HG03558 (cell line): ENCODE data around the gene PAXX.

Experiments
- ATAC-seq: cut with Tn5 transposase; IDR thresholded peaks from one replicate; pipeline ENCODE4 v1.9.1; 2021; ENCODE audit warnings: moderate number of reproducible peaks; ENCODE audit not compliant: unreplicated experiment; ENCODE audit errors: extremely low read depth

Gene PAXX, protein sequence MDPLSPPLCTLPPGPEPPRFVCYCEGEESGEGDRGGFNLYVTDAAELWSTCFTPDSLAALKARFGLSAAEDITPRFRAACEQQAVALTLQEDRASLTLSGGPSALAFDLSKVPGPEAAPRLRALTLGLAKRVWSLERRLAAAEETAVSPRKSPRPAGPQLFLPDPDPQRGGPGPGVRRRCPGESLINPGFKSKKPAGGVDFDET

DNA sequence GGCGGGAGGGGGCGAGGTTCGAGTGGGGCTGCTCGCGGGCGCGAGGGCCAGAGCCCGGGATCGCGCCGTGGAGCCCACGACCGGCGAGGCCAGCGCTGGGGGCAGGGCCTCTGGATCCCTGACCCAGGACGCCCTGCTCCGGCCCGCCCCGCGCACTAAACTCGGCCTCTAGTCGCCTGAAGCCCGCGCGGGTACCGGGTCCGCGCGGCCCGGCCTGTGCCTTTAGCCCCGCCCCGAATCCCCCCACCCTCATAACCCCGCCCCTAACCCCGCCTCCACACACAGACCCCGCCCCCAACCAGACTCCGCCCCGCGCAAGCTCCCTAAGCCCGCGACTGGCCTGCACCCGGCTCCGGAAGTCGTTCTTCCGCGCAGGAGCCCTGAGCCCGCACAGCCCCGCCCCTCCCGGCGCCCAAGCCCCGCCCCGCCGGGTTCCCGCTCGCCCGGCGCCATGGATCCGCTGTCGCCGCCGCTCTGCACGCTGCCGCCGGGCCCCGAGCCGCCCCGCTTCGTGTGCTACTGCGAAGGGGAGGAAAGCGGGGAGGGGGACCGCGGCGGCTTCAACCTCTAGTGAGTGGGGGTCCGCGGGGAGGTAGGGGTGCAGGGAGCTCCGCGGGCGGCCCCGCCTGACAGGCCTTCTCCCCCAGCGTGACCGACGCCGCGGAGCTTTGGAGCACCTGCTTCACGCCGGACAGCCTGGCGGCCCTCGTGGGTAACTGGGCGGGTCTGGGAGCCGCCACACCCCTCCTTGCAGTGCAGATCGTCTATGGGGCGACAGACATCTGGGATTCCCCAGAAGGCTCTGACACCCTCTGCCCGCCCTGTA lies at the start of gene PAXX:
PAXX (plus strand) TSS at position 430 of the 826 bp plus-strand sequence; CDS start at position 452, 22 bp downstream.
- ATAC-seq: peak; percentile 61

DNA sequence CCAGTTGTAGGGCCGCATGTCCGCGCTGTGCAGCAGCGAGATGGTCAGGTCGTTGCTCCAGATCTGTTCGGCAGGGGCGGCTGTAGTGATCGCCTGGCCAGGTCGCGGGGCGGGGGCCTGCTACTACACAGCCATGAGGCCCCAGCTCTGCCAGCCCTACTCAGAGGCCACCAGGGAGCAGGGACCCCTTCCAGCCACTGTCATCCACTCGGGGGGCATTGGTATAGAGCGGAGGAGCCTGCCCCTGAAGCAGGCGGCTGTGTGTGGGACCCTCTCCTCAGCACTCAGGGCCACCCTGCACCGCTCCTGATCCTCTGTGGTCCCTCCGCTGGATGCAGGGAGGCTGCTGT lies 49.4 kb upstream of the PAXX start:
- no peak for ATAC-seq

DNA sequence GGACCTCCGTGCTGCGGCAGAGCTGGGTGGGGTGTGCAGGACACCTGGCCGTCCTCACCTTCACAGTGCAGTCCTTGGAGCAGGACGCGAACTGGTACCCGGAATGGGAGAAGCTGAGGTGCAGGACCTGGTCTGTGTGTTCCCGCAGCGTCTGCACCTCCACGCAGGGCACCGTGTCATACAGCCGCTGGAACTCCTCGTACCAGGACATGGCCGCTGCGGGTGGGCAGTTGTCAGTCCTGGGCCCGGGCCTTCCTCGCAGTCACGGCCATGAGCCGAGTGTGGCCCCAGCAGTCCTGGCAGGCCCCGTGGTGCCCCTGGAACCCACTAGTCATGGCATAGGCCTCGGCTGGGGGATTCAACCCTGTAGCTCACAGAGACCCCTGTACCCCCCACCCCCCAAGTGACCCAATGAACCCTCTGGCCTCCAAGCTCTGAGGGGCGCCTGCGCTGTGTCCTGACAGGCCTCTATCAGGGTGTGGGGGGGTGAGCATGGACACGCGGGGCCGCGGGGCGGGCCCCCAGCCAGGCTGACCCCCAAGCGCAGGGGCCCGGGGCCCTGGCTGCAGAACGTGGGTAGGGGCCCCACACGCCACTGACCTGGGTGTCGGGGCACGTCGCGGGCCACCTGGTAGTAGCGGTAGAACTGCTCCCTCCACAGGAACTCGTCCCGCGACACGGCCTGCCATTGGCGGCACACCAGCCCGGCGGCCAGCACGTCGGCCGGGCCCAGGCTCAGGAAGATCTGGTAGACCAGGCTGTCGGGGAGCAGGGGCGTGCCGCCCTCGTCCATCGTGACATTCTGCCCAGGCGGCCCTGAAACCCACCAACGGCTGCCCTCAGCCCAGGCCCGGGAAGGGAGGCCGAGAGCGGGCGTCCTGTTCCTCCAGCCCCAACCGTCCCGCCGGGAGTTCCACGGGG lies 48.7 kb upstream of the PAXX start:
- no peak for ATAC-seq

DNA sequence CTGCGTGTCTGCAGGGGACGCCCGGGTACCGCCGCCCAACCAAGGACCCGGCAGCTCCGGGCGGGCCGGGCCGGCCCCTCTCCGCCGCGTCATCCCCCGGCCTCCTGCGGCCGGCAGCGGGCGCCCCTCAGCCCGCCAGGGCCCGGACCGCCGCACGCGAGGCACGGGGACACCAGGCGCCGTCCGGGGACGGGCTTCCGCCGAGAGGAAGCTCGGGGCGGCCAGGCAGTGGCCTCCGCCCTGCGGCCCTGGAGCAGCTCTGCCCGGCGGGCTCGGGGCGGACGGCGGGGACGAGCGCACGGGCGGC lies 48.1 kb upstream of the PAXX start:
- ATAC-seq: peak; percentile 20

DNA sequence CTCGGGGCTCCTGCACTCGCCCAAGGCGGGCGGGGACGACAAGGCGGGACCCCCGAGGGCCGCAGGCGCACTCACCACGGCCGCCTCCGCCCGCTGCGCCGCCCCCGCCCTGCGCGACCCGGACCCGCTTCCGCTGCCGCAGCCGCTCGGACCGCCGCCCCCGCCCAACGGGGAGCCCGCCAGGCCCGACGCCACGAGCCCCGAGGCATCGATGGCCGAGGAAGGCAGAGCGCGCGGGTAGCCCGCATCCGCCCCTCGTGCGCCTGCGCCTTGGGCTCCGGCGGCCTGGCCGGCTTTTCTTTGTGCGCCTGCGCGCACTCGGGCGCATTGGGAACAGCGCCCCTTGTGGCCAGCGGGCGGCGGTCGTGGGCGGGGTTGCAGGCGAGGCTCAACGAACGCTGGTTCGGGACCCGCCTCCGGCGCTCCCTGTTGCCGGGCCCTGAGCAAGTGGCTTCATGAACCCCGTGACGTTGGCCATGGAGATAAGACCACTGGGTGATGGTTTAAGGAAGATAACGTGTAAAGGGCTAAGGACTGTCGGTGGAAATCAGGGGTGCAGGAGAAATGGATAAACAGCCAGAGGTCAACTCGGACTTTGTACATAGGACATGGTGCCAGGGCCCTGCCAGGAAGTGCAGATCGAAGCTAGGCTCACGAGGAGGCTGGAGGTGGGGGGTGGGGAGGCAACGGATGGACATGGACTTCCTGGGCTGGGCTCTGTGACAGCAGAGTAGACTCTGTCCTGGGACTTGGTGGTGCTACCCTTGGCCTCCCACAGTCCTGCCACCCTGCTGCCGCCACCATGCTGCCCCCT lies 47.5 kb upstream of the PAXX start, which contains the start of the genes C8G and FBXW5:
C8G (plus strand) TSS at position 725 of the 814 bp plus-strand sequence; CDS start at position 803, 78 bp downstream.
FBXW5 (minus strand) TSS at position 220 of the 814 bp plus-strand sequence. CDS start 655 bp downstream, outside the sequence.
- peak; percentile 46 for ATAC-seq

DNA sequence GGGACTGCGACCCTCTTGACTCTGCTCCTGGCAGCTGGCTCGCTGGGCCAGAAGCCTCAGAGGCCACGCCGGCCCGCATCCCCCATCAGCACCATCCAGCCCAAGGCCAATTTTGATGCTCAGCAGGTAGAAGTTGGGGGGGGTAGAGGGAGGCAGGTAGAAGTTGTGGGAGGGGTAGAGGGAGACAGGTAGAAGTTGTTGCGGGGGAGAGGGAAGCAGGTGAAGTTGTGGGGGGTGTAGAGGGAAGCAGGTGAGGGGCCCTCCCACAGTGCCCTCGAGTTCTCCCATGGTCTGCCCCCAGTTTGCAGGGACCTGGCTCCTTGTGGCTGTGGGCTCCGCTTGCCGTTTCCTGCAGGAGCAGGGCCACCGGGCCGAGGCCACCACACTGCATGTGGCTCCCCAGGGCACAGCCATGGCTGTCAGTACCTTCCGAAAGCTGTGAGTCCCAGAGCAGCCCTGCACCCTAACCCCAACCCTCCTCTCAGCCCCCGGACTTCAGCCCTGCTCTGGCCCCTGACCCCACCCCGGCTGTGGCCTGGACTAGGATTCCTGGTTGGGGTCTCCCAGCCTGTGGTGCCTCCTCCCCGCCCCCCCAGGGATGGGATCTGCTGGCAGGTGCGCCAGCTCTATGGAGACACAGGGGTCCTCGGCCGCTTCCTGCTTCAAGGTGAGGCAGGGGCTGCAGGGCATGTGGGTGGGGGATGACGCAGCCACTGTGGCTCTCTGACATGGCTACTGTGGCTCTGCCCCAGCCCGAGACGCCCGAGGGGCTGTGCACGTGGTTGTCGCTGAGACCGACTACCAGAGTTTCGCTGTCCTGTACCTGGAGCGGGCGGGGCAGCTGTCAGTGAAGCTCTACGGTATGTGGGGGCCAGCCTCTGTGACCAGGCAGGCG lies 46.6 kb upstream of the PAXX start:
- ATAC-seq: no peak

DNA sequence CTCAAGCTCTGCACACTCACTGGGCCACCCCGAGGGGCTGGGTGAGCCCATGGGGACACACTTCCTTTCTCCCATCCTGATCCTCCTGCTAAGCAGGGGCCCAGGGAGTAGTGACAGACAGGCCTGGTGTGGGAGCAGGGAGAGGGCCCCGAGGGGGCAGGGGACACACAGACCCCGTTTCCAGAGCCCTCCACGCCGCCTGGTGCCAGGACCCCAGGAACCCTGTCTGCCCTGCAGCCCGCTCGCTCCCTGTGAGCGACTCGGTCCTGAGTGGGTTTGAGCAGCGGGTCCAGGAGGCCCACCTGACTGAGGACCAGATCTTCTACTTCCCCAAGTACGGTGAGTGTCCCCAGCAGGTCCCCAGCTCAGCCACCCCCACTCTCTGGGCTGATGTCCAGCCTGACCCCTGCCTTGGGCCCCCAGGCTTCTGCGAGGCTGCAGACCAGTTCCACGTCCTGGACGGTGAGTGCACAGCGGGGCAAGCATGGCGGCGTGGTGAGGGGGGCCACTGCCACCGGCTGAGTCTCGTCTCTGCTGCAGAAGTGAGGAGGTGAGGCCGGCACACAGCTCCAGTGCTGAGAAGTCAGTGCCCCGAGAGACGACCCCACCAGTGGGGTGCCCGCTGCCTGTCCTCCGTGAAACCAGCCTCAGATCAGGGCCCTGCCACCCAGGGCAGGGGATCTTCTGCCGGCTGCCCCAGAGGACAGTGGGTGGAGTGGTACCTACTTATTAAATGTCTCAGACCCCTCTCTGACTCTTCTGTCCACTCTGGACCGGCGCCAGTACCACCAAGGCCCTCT lies 45.8 kb upstream of the PAXX start:
- ATAC-seq: no peak

DNA sequence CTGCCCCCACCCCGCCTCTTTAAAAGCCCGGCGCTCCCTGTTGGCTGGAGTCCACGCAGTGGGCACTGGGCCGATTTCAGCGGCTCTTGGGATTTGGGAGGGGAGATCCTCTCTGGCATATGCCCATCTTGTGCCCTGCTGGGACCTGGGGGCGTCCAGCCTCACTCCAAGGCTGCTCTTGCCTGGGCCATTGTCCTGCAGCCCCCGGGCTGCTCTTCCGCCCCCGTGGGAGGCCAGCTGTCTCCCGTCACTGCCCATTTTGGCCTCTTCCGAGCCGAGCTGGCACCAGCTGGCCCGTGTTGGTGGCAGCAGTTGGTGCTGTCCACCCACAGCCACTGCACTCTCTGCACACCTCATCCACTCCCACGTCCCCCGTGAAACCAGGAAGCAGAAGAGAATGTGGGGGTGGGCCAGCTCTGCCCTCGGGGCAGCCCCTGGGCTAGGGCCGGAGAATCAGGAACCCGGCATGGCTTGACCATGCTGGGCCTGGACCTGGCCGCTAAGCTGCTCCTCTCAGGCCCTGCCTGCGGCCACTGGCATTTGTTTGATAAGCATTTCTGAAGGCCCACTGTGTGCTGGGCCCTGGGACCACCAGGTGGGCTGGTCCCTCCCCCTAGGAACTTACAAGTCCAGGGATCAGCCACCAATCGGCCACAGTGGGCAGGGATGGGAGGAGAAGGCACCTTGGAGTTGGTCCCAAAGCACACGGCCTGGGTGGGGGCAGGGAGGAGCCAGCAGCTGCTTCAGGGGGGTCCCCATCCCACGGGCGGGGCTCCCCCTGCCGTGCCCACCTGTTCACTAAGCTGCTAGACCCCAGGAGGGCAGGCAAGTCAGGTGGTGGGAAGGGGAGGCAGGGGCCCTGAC lies 45.0 kb upstream of the PAXX start:
- ATAC-seq: no peak

DNA sequence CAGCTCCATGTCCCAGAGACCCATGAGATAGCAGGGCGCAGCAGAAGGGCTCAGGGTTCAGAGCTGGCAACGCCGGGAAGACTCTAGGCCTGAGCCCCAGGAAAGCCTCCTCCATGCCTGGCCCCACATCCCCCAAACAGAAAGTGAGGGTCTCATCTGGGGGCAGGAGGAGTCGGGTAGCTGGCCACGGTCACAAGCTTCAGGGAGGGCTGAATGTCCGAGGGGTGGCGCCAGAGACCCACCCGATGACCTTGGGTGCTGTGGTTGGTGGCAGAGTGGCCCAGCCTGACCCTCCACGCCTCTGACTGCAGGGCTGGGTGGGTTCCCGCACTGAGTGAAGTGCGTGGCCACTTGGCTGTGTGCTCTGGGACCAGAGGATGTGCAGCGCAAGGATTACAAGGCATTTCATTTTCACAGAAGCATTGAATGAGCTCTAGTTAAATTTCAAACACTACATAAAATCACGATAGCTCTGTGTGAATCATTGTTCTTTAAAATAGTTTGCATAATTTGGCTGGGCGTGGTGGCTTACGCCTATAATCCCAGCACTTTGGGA lies 44.2 kb upstream of the PAXX start:
- no peak for ATAC-seq

DNA sequence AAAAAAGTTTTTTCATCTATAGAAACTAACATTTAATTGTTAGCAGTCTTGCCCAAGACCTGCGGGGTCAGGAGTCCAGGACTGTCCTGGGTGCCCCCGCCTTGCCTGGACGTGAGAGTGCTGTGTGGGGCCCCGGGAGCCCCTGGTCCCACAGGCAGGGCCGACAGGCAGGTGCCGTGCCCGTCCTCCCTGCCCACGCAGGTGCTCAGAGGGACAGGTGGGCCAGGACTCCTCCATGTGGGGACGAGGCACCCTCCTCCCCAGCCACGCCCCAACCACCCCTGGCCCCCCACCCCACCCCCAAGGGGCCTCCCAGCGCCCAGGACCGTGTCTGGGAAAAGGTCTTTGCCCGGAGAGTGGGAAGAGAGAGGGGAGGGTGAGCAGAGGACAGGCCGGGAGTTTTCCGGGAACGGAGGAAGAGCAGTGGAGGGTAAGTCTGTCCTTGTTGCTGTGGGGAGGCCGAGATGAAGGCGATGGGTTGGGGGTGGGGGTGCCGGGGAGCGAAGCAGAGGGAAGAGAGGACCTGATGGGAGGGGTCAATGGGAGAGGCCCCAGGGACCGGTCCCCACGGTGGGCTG lies 42.9 kb upstream of the PAXX start:
- ATAC-seq: no peak

DNA sequence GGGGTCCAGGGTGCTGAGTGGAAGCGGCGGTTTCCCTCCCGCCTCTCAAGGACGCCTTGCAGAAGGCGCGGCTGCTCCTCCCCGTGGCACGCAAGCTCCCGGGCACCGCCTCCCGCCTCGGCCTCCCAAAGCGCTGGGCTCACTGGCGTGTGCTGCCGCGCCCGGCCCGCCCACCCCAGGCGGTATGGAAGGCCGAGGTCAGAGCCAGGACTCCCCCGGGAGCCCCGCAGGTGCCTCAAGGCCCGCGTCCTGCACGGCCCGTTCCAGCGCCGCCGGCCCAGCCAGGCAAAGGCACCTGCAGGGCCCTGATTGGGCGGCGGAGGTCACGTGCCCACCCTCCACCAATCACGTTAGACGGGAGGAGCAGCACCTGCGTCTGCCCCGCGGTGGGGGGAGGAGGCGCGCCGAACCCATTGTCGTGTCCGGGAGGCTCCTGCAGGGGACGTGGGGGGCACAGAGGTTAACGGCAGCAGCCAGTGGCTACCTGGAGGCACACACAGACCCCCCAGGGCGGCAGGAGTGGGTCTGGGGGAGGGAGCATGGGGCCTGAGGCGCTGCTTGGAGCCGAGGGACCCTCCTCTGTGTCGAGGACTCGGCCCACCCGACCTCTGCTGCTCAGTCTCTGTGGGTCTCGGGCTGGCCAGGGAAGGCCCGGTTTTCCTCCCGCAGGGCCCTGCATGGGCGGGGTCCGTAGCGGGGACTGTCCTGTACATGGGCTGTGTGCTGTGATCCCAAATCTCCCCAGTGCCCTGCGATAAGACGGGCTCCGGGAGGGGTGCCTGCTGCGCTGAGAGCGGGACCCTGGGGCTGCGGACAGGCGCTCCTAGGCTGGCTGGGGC lies 42.2 kb upstream of the PAXX start:
- peak; percentile 51 for ATAC-seq

DNA sequence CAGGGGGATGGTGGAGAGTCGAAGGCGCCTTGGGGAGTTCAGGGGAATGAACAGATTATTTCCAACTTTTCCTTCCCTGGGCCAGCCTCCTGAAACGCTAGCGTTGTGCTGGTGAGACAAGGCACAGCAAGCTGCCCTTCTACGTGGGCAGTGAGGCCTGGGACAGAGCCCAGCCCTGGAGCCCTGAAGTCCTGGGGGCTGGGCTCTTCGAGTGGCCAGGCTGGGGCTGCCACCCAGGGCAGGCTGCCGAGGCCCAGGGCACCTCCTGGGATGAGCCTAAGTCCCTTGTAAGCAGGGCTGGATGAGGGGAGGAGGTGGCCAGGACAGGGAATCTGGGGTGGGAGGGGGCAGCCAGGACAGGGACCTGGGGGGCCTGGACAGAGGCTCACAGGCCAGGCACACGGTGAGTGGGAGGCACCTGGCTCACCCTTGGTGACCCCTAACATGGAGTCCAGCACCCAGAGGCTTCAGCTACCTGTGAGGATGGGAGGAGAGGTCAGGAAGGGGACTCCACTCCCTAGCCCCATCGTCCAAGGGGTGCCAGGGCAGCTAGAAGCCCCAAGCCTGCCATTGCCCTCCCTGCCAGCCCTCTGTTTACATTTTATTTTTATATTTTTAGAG lies 41.5 kb upstream of the PAXX start:
- no peak for ATAC-seq

DNA sequence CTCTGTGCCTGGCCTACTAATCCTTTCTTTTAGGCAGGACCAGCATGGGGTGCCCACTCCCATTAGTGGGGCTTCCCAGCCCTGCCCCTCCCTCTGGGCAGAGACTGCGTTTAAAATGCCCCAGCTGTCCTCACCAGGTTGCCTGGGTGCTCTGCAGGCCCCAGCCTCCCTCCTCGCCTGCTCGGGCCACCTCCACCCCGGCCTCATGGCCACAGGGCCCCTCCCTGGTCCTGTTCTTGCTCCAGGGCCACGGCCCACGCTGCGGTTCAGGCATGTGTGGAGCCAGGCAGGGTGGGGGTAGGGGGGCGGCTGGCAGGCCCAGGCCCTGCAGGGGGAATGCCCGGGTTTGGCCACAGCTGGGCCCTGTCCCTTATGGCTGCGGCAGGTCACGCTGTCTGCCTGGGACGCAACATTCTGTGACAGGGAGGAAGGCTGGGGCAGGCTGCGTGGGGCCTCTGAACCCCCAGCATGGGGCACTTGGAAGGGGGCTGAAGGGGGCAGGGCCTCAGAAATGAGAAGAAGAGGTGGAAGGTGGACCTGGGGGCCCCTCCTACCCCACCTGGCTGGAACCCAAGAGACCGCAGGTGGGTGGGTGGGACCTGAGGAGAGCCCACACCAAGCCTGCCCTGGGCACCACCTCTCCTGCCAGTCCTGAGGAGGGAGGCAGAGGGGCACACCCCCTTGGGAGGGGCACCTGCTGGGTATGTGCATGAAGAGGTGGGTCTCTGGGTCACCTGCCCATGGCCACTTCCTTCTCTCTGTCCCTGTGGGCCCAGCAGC lies 40.5 kb upstream of the PAXX start, which contains the start of gene LCN12:
LCN12 (plus strand) TSS at position 733 of the 780 bp plus-strand sequence. CDS start 55 bp downstream, outside the sequence.
- ATAC-seq: no peak

DNA sequence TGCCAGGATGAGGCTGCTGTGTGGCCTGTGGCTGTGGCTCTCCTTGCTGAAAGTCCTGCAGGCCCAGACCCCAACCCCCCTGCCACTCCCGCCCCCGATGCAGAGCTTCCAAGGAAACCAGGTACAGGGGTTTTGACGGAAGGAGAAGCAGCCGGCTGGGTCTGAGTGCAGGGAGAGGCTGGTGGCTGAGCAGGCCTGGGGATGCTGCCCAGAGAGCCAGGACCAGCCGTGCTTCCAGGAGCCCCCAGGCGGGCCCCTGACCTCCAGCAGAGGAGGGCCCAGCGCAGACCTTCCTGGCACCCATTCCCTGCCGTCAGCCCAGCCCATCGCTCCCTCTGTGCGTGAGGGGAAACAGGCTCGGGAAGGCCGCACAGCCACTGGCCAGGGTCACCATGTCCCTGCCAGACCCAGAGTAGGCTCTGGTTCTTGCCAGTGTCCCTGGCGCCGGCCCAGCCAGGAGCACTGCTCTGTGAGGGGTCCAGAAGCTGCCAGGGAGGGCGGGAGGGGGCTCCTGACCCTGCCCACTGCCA lies 39.8 kb upstream of the PAXX start:
- no peak for ATAC-seq
